IMR-90 (cell line): ENCODE data around the gene SGSH. TPM values are rescaled to one million over a fixed set of nuclear protein-coding genes. Genes with fewer than 3 reads are reported as not detected.
"Not testable (repeated sequence)": the region's sequence is repeated elsewhere in the genome, so short reads cannot be mapped to it uniquely, and the experiment has no call there.

Experiments used
- ATAC-seq: fragments of 200-7000 bp; cut with Tn5 transposase; 2 replicates; pipeline ENCODE4 v1.9.1; 2020; ENCODE audit warnings: low read depth, mild to moderate bottlenecking, moderate library complexity
- BruUV-seq: library from RNA; stranded (reverse); fragments of 400-500 nt; replicated peaks from 2 replicates; lab custom pipeline; 2021; lab: Mats Ljungman, UMichigan
- CTCF ChIA-PET: fragments of 300-600 bp; formaldehyde crosslinking; extraction: SDS; loops from one replicate; lab custom pipeline; 2021; ENCODE audit warnings: antibody characterized with exemption; lab: Yijun Ruan, JAX
- POLR2A ChIA-PET: fragments of 300-600 bp; sonication (Branson Sonifier 250); formaldehyde crosslinking; loops from one replicate; lab custom pipeline; 2022; ENCODE audit warnings: antibody characterized with exemption; ENCODE audit not compliant: unreplicated experiment; lab: Charles Lee
- DNase-seq: peaks from one replicate; pipeline ENCODE4 v3.0.0; 2013
- H2AFZ ChIP-seq: replicated peaks from 2 replicates; pipeline ENCODE3; 2013; ENCODE audit warnings: low read length, mild to moderate bottlenecking; ENCODE audit not compliant: poor library complexity
- H2AK5ac ChIP-seq: 2 replicates; pipeline ENCODE4 v1.6.1; 2013; ENCODE audit warnings: low read depth, low read length, inconsistent platforms
- H2AK9ac ChIP-seq: replicated peaks from 2 replicates; pipeline ENCODE3; 2013; ENCODE audit warnings: mild to moderate bottlenecking, low read depth, low read length, moderate library complexity; ENCODE audit not compliant: poor library complexity
- H2BK120ac ChIP-seq: 2 replicates; pipeline ENCODE4 v1.6.1; 2013; ENCODE audit warnings: low read depth, low read length, inconsistent platforms
- H2BK15ac ChIP-seq: 3 replicates; pipeline ENCODE4 v1.6.1; 2013; ENCODE audit warnings: low read depth, low read length, inconsistent platforms
- H2BK20ac ChIP-seq: 2 replicates; pipeline ENCODE4 v1.6.1; 2013; ENCODE audit warnings: low read depth, mild to moderate bottlenecking, inconsistent platforms, low read length, moderate library complexity
- H2BK5ac ChIP-seq: 2 replicates; pipeline ENCODE4 v1.6.1; 2013; ENCODE audit warnings: mild to moderate bottlenecking, low read depth, low read length, inconsistent platforms; ENCODE audit not compliant: poor library complexity, severe bottlenecking
- H3K14ac ChIP-seq: replicated peaks from 2 replicates; pipeline ENCODE4 v1.6.1; 2013; ENCODE audit warnings: low read depth, low read length, inconsistent platforms
- H3K18ac ChIP-seq: 2 replicates; pipeline ENCODE4 v1.6.1; 2013; ENCODE audit warnings: low read depth, low read length, control low read depth
- H3K23ac ChIP-seq: 2 replicates; pipeline ENCODE4 v1.6.1; 2013; ENCODE audit warnings: low read depth, low read length, inconsistent platforms
- H3K27ac ChIP-seq: 2 replicates; pipeline ENCODE4 v1.5.1; 2013; ENCODE audit warnings: mild to moderate bottlenecking, control low read depth, low read length; ENCODE audit not compliant: insufficient read depth
- H3K27me3 ChIP-seq: 2 replicates; pipeline ENCODE4 v1.6.1; 2013; ENCODE audit warnings: low read length; ENCODE audit not compliant: control insufficient read depth, insufficient read depth
- H3K36me3 ChIP-seq: 2 replicates; pipeline ENCODE4 v1.6.1; 2013; ENCODE audit warnings: low read length, mixed read lengths; ENCODE audit not compliant: control insufficient read depth, insufficient read depth
- H3K4ac ChIP-seq: 2 replicates; pipeline ENCODE4 v1.6.1; 2013; ENCODE audit warnings: low read depth, low read length, inconsistent platforms
- H3K4me1 ChIP-seq: 2 replicates; pipeline ENCODE4 v1.6.1; 2013; ENCODE audit warnings: low read length, mixed read lengths; ENCODE audit not compliant: control insufficient read depth, insufficient read depth
- H3K4me2 ChIP-seq: 2 replicates; pipeline ENCODE4 v1.6.1; 2013; ENCODE audit warnings: low read depth, mild to moderate bottlenecking, control low read depth, low read length, moderate library complexity
- H3K4me3 ChIP-seq: 2 replicates; pipeline ENCODE4 v1.5.1; 2013; ENCODE audit warnings: low read depth, mild to moderate bottlenecking, control low read depth, low read length, moderate library complexity; ENCODE audit not compliant: insufficient read depth
- H3K56ac ChIP-seq: 2 replicates; pipeline ENCODE4 v1.6.1; 2013; ENCODE audit warnings: low read length, inconsistent platforms; ENCODE audit not compliant: insufficient read depth; ENCODE audit errors: extremely low read depth
- H3K79me1 ChIP-seq, 2 experiments: 2 replicates each; pipeline ENCODE4 v1.6.1; 2013; ENCODE audit warnings: low read length in 2 of 2, inconsistent platforms in 1 of 2, low read depth in 1 of 2
- H3K9ac ChIP-seq: 2 replicates; pipeline ENCODE4 v1.6.1; 2013; ENCODE audit warnings: low read depth, low read length, control low read depth
- H3K9me1 ChIP-seq: 2 replicates; pipeline ENCODE4 v1.6.1; 2013; ENCODE audit warnings: low read length, inconsistent platforms; ENCODE audit not compliant: insufficient read depth
- H3K9me3 ChIP-seq: 2 replicates; pipeline ENCODE4 v1.6.1; 2013; ENCODE audit warnings: low read length; ENCODE audit not compliant: control insufficient read depth, insufficient read depth
- H4K20me1 ChIP-seq: 2 replicates; pipeline ENCODE4 v1.6.1; 2013; ENCODE audit warnings: low read length, inconsistent platforms; ENCODE audit not compliant: insufficient read depth
- H4K5ac ChIP-seq: 2 replicates; pipeline ENCODE4 v1.6.1; 2013; ENCODE audit warnings: mild to moderate bottlenecking, low read depth, low read length, control low read depth
- H4K8ac ChIP-seq, 2 experiments: 2 replicates each; pipeline ENCODE4 v1.6.1; 2013; ENCODE audit warnings: low read depth in 2 of 2, low read length in 2 of 2, control low read depth in 1 of 2, inconsistent platforms in 1 of 2
- H4K91ac ChIP-seq: 2 replicates; pipeline ENCODE4 v1.6.1; 2013; ENCODE audit warnings: low read depth, low read length, inconsistent platforms; ENCODE audit not compliant: insufficient read depth
- BHLHE40 ChIP-seq: fragments of 150-350 bp; IDR thresholded peaks from 2 replicates; pipeline ENCODE4 v1.6.1; 2016; ENCODE audit warnings: mild to moderate bottlenecking, low read depth, low read length
- FOS ChIP-seq: fragments of 150-350 bp; IDR thresholded peaks from 2 replicates; pipeline ENCODE4 v1.6.1; 2016; ENCODE audit warnings: low read depth, low read length
- MAZ ChIP-seq: IDR thresholded peaks from 2 replicates; pipeline ENCODE4 v1.6.1; 2012; ENCODE audit warnings: low read depth, mild to moderate bottlenecking, low read length, improper control_type of control experiment, moderate library complexity, borderline replicate concordance
- POLR2A ChIP-seq: IDR thresholded peaks from 2 replicates; pipeline ENCODE4 v1.6.1; 2012; ENCODE audit warnings: mild to moderate bottlenecking, low read depth, low read length
- RAD21 ChIP-seq: IDR thresholded peaks from 2 replicates; pipeline ENCODE4 v1.6.1; 2012; ENCODE audit warnings: low read length, improper control_type of control experiment
- RFX5 ChIP-seq: IDR thresholded peaks from 2 replicates; pipeline ENCODE4 v1.8.0; 2012; ENCODE audit warnings: low read depth, mild to moderate bottlenecking, low read length, moderate library complexity
- SMC3 ChIP-seq: fragments of 150-350 bp; IDR thresholded peaks from 2 replicates; pipeline ENCODE4 v1.6.1; 2016; ENCODE audit warnings: low read depth, mild to moderate bottlenecking, antibody characterized with exemption, low read length, moderate library complexity
- WGBS, 2 experiments: methylation state at CpG; one replicate each; pipeline versions ENCODE4 v1.1.5 to v1.1.7; 2013; ENCODE audit warnings: missing lambda C conversion rate in 2 of 2; ENCODE audit not compliant: insufficient read length in 1 of 2; ENCODE audit errors: extremely low coverage in 2 of 2; 5-methylcytosine and 5-hydroxymethylcytosine counted together
- dilution Hi-C: fragments of 300-500 bp; cut with HindIII; formaldehyde crosslinking; loops from one replicate; pipeline ENCODE4 v1.14.3; 2018; ENCODE audit warnings: low sequenced_read_pairs; ENCODE audit not compliant: unreplicated experiment
- in situ Hi-C: fragments of 300-500 bp; cut with MboI; formaldehyde crosslinking; loops from 3 replicates; pipeline ENCODE4 v1.14.3; 2019; ENCODE audit warnings: low sequenced_read_pairs, inconsistent platforms, mixed read lengths
- intact Hi-C: fragments of 100-400 bp; cut with micrococcal nuclease; formaldehyde crosslinking; loops from 2 replicates; pipeline ENCODE4 v1.10.0; 2022
- polyA plus RNA-seq, 3 experiments: library from polyadenylated mRNA; depleted of rRNA; stranded (reverse); fragments of >200 nt; gene quantifications; 2 replicates each; pipeline ENCODE4 v1.2.3, GENCODE V29; 2012; ENCODE audit warnings: low replicate concordance in 1 of 3
- total RNA-seq: library from RNA; depleted of rRNA; stranded (reverse); fragments of >200 nt; gene quantifications from 2 replicates; pipeline ENCODE4 v1.2.3, GENCODE V29; 2012
- TF ChIP-seq, protein P1 (sequence below): fragments of 150-350 bp; IDR thresholded peaks from 2 replicates; pipeline ENCODE4 v1.6.1; 2017; ENCODE audit warnings: mild to moderate bottlenecking, antibody characterized with exemption, low read length, low read depth
- TF ChIP-seq, protein P2 (sequence below): fragments of 150-350 bp; IDR thresholded peaks from 2 replicates; pipeline ENCODE4 v1.6.1; 2016; ENCODE audit warnings: low read depth, mild to moderate bottlenecking, low read length, moderate library complexity, borderline replicate concordance

The SGSH gene
- total and polyA plus RNA-seq, 2 of the 4 experiments (the other 2 are of a cell fraction): 3.0 to 41.5 TPM

DNA sequence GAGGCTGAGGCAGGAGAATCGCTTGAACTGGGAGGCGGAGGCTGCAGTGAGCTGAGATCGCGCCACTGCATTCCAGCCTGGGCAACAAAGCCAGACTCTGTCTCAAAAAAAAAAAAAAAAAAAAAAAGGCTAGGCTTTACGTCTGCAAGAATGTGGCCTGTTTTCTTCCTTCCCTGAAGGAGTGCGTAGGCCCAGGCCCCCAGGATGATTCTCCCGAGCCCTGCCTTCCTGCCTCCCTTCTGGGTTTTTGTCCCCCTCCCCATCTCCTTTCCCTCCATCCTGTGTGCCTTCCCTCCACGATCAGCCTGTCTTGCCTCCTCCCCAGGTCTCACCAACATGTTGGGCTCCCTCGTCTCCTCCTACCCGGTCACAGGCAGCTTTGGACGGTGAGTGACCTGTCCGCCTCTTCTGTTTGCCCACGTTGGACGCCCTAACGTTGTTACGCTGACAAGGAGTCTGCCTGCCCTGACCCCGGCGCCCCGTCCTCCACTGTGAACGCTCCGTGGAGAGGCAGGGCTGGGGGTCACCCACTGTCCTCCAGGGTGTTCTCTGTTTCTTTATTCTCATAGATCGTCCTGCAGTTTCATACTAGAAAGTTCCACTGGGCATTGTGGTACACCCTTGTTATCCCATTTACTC is 24.9 kb upstream of the SGSH start:
- in situ Hi-C loops: no loop called here
- POLR2A ChIA-PET: no interaction called here
- intact Hi-C loops: no loop called here

GRCh38 chr17:80244448-80244847 is 24.3 kb upstream of the SGSH start:
- H3K9me1 ChIP-seq, H3K18ac ChIP-seq, H3K4me3 ChIP-seq, H4K5ac ChIP-seq, CTCF ChIA-PET, H3K4me1 ChIP-seq, H3K14ac ChIP-seq, H4K20me1 ChIP-seq, H4K91ac ChIP-seq, intact Hi-C loops, H3K9ac ChIP-seq, H3K27ac ChIP-seq, H3K56ac ChIP-seq, H2AFZ ChIP-seq, H3K27me3 ChIP-seq, H2BK15ac ChIP-seq, H3K4me2 ChIP-seq, DNase-seq, H2BK120ac ChIP-seq, H3K79me1 ChIP-seq, dilution Hi-C loops, H2BK20ac ChIP-seq, ATAC-seq, POLR2A ChIA-PET, H4K8ac ChIP-seq, H3K9me3 ChIP-seq, BruUV-seq, H3K4ac ChIP-seq, H2AK5ac ChIP-seq, in situ Hi-C loops, H2AK9ac ChIP-seq, H2BK5ac ChIP-seq, H3K23ac ChIP-seq: not testable (repeated sequence)
- H3K36me3 ChIP-seq: peaks cover 51% of the 10 kb centered on the region
- 80% methylated on average over 1 of the region's 6 CpGs; no CpG with 5 or more reads in 1 of the 2 experiments for WGBS, 2 experiments

More for the DNA sequence above, 24.9 kb upstream of the SGSH start:
- Histone ChIP-seq H2AK9ac (no peak overlapping the region), H3K4me3 (no peak overlapping the region), H4K8ac (no peak overlapping the region), H3K9me1 (0 out of 2 replicates have a peak, but pooled peaks cover 2% of the 10 kb centered on the region), H4K5ac (no peak overlapping the region), H3K27ac (no peak overlapping the region), H3K4me2 (no peak overlapping the region), H2AFZ (no peak overlapping the region), H3K4me1 (no peaks in the 10 kb centered on the region), H3K14ac (no peak overlapping the region), H2BK15ac (no peak overlapping the region), H3K18ac (no peak overlapping the region), H2BK5ac (no peak overlapping the region), H3K79me1 (no peaks in the 10 kb centered on the region), H4K20me1 (no peaks in the 10 kb centered on the region), H3K4ac (no peak overlapping the region), H3K9ac (no peak overlapping the region), H3K27me3 (no peaks in the 10 kb centered on the region), H4K91ac (no peak overlapping the region), H2BK120ac (no peak overlapping the region), H2AK5ac (no peak overlapping the region), H3K23ac (no peak overlapping the region), H3K9me3 (no peaks in the 10 kb centered on the region), H3K56ac (no peak overlapping the region), H3K36me3 (peaks cover 53% of the 10 kb centered on the region), H2BK20ac (no peak overlapping the region)
- DNase-seq (no peak), ATAC-seq (no peak)
- no TSS peak for BruUV-seq
- CTCF ChIA-PET: no interaction called here
- 93% methylated on average over 10 of the region's 22 CpGs; no CpG with 5 or more reads in 1 of the 2 experiments for WGBS, 2 experiments
- no peak for TF ChIP-seq FOS
- TF ChIP-seq, protein P1, sequence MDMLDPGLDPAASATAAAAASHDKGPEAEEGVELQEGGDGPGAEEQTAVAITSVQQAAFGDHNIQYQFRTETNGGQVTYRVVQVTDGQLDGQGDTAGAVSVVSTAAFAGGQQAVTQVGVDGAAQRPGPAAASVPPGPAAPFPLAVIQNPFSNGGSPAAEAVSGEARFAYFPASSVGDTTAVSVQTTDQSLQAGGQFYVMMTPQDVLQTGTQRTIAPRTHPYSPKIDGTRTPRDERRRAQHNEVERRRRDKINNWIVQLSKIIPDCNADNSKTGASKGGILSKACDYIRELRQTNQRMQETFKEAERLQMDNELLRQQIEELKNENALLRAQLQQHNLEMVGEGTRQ: no peak
- TF ChIP-seq RFX5: no peak
- no peak for TF ChIP-seq RAD21
- TF ChIP-seq, protein P2, sequence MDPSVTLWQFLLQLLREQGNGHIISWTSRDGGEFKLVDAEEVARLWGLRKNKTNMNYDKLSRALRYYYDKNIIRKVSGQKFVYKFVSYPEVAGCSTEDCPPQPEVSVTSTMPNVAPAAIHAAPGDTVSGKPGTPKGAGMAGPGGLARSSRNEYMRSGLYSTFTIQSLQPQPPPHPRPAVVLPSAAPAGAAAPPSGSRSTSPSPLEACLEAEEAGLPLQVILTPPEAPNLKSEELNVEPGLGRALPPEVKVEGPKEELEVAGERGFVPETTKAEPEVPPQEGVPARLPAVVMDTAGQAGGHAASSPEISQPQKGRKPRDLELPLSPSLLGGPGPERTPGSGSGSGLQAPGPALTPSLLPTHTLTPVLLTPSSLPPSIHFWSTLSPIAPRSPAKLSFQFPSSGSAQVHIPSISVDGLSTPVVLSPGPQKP: no peak
- TF ChIP-seq POLR2A: no peak
- no peak for TF ChIP-seq MAZ
- TF ChIP-seq SMC3: no peak
- TF ChIP-seq BHLHE40: no peak
- dilution Hi-C loops: no loop called here
